MM.1S (cell line): Measurements from ENCODE around the gene NGRN.

Experiments
- DNase-seq: peaks from one replicate; pipeline ENCODE4 v3.0.0-alpha.2; 2015
- H2AFZ ChIP-seq: fragments of 300-600 bp; sonication (generic); 2 replicates; pipeline ENCODE4 v1.6.0; 2016; ENCODE audit warnings: antibody characterized with exemption, low read length
- H3F3A ChIP-seq: fragments of 300-600 bp; sonication (generic); 2 replicates; pipeline ENCODE4 v1.6.1; 2016; ENCODE audit warnings: mild to moderate bottlenecking, antibody characterized with exemption, low read length, moderate library complexity, mixed read lengths; ENCODE audit not compliant: insufficient read depth
- H3K27ac ChIP-seq: fragments of 300-600 bp; sonication (generic); 2 replicates; pipeline ENCODE4 v1.5.1; 2016; ENCODE audit warnings: mild to moderate bottlenecking, low read length
- H3K27me3 ChIP-seq: fragments of 300-600 bp; sonication (generic); replicated peaks from 2 replicates; pipeline ENCODE4 v1.6.0; 2016; ENCODE audit warnings: low read length; ENCODE audit not compliant: insufficient read depth
- H3K36me3 ChIP-seq: fragments of 300-600 bp; sonication (generic); replicated peaks from 2 replicates; pipeline ENCODE4 v1.6.1; 2016; ENCODE audit warnings: mild to moderate bottlenecking, low read length, mixed read lengths; ENCODE audit not compliant: insufficient read depth
- H3K4me1 ChIP-seq: fragments of 300-600 bp; sonication (generic); 2 replicates; pipeline ENCODE4 v1.6.1; 2016; ENCODE audit warnings: low read length, mixed read lengths
- H3K4me2 ChIP-seq: fragments of 300-600 bp; sonication (generic); 2 replicates; pipeline ENCODE4 v1.6.0; 2016; ENCODE audit warnings: low read depth, low read length
- H3K4me3 ChIP-seq: fragments of 300-600 bp; sonication (generic); 2 replicates; pipeline ENCODE4 v1.5.1; 2016; ENCODE audit warnings: low read length, mixed read lengths
- H3K79me2 ChIP-seq: fragments of 300-600 bp; sonication (generic); 2 replicates; pipeline ENCODE4 v1.6.1; 2016; ENCODE audit warnings: mixed run types, low read length, mixed read lengths
- H3K9ac ChIP-seq: fragments of 300-600 bp; sonication (generic); 2 replicates; pipeline ENCODE4 v1.6.1; 2016; ENCODE audit warnings: low read length, mixed read lengths
- H3K9me2 ChIP-seq: fragments of 300-600 bp; sonication (generic); replicated peaks from 2 replicates; pipeline ENCODE4 v1.6.1; 2016; ENCODE audit warnings: mild to moderate bottlenecking, low read length, mixed read lengths; ENCODE audit not compliant: insufficient read depth
- H3K9me3 ChIP-seq: fragments of 300-600 bp; sonication (generic); replicated peaks from 2 replicates; pipeline ENCODE4 v1.6.1; 2016; ENCODE audit warnings: mild to moderate bottlenecking, low read length, mixed read lengths; ENCODE audit not compliant: insufficient read depth
- H4K20me1 ChIP-seq: fragments of 300-600 bp; sonication (generic); 2 replicates; pipeline ENCODE4 v1.6.1; 2016; ENCODE audit warnings: mild to moderate bottlenecking, low read length, moderate library complexity, mixed read lengths; ENCODE audit not compliant: insufficient read depth
- CTCF ChIP-seq: fragments of 300-600 bp; sonication (generic); IDR thresholded peaks from 2 replicates; pipeline ENCODE4 v1.5.1; 2016; ENCODE audit warnings: antibody characterized with exemption, low read length, mixed read lengths
- EZH2 ChIP-seq: fragments of 300-600 bp; sonication (generic); optimal IDR thresholded peaks from 2 replicates; pipeline ENCODE3; 2017; ENCODE audit warnings: low read depth, mild to moderate bottlenecking, antibody characterized with exemption, low read length, mixed read lengths
- EZH2phosphoT487 ChIP-seq: fragments of 300-600 bp; sonication (generic); IDR thresholded peaks from 2 replicates; pipeline ENCODE4 v1.6.1; 2018; ENCODE audit warnings: antibody characterized with exemption, low read length

The NGRN gene

GRCh38 chr15:90264671-90265070 lies 801 bp upstream of the NGRN start:
- Histone ChIP-seq H2AFZ (peak overlapping the region; percentile 88), H3K27ac (peak overlapping the region; percentile 81), H3K4me3 (peak overlapping the region; percentile 84), H3K79me2 (peaks cover 43% of the 10 kb centered on the region), H3K9me2 (no peaks in the 10 kb centered on the region), H3K27me3 (no peaks in the 10 kb centered on the region), H3K9me3 (no peaks in the 10 kb centered on the region), H3K9ac (peak overlapping the region; percentile 90), H3F3A (peaks cover 14% of the 10 kb centered on the region; the same call in 1 of the 2 replicates), H3K36me3 (no peaks in the 10 kb centered on the region), H3K4me2 (peak overlapping the region; percentile 88), H3K4me1 (peaks cover 19% of the 10 kb centered on the region), H4K20me1 (peaks cover 6% of the 10 kb centered on the region; the same call in 1 of the 2 replicates)
- TF ChIP-seq EZH2 (no peak), CTCF (no peak), EZH2phosphoT487 (no peak)
- DNase-seq, result peak; percentile 35

GRCh38 chr15:90266061-90266431 lies 574 bp downstream of the NGRN start:
- Histone ChIP-seq H3K27me3 (no peaks in the 10 kb centered on the region), H3K4me1 (peaks cover 14% of the 10 kb centered on the region), H3K9me3 (no peaks in the 10 kb centered on the region), H3F3A (0 out of 2 replicates have a peak, but pooled peaks cover 11% of the 10 kb centered on the region), H3K4me3 (peak overlapping the region; percentile 84), H3K36me3 (no peaks in the 10 kb centered on the region), H2AFZ (peak overlapping the region; percentile 88), H3K9me2 (no peaks in the 10 kb centered on the region), H3K27ac (peak overlapping the region; percentile 81), H4K20me1 (peaks cover 6% of the 10 kb centered on the region; the same call in 1 of the 2 replicates), H3K9ac (peak overlapping the region; percentile 90), H3K4me2 (peak overlapping the region; percentile 88), H3K79me2 (peaks cover 57% of the 10 kb centered on the region)
- TF ChIP-seq EZH2 (no peak), EZH2phosphoT487 (no peak), CTCF (no peak)
- no peak for DNase-seq

GRCh38 chr15:90266485-90266884 lies 1.0 kb downstream of the NGRN start:
- peak overlapping the region; percentile 84 for H3K4me3 ChIP-seq
- no peaks in the 10 kb centered on the region for H3K9me3 ChIP-seq
- peak overlapping the region; percentile 88; the same call in 1 of the 2 replicates for H2AFZ ChIP-seq
- no peaks in the 10 kb centered on the region for H3K36me3 ChIP-seq
- peaks cover 61% of the 10 kb centered on the region for H3K79me2 ChIP-seq
- peaks cover 6% of the 10 kb centered on the region; the same call in 1 of the 2 replicates for H4K20me1 ChIP-seq
- peaks cover 14% of the 10 kb centered on the region for H3K4me1 ChIP-seq
- H3F3A ChIP-seq, result 0 out of 2 replicates have a peak, but pooled peaks cover 11% of the 10 kb centered on the region
- peak overlapping the region; percentile 88 for H3K4me2 ChIP-seq
- H3K9ac ChIP-seq, result peak overlapping the region; percentile 90
- peak overlapping the region; percentile 81; the same call in 1 of the 2 replicates for H3K27ac ChIP-seq
- TF ChIP-seq CTCF, result 0 out of 2 replicates have a peak, but pooled peaks have one; percentile 6
- no peak for TF ChIP-seq EZH2
- no peak for TF ChIP-seq EZH2phosphoT487
- no peaks in the 10 kb centered on the region for H3K9me2 ChIP-seq
- H3K27me3 ChIP-seq, result no peaks in the 10 kb centered on the region
- DNase-seq, result peak; percentile 21
